KMS-11 (cell line): ENCODE measurements around the gene SGO1.

ENCODE experiments used
- H2AFZ ChIP-seq: fragments of 200-600 bp; sonication (generic); 2 replicates; pipeline ENCODE4 v1.6.1; 2016; ENCODE audit warnings: antibody characterized with exemption, mixed run types, low read depth
- H3K27ac ChIP-seq: fragments of 200-600 bp; sonication (generic); 2 replicates; pipeline ENCODE4 v1.6.1; 2016; ENCODE audit warnings: mild to moderate bottlenecking, mixed run types
- H3K27me3 ChIP-seq: fragments of 200-600 bp; sonication (generic); 2 replicates; pipeline ENCODE4 v1.6.1; 2017; ENCODE audit warnings: mild to moderate bottlenecking, low read depth, mixed run types, moderate library complexity; ENCODE audit not compliant: insufficient read depth
- H3K36me3 ChIP-seq: fragments of 200-600 bp; sonication (generic); 2 replicates; pipeline ENCODE4 v1.6.1; 2017; ENCODE audit warnings: mild to moderate bottlenecking, mixed run types; ENCODE audit not compliant: insufficient read depth
- H3K4me1 ChIP-seq: fragments of 200-600 bp; sonication (generic); 2 replicates; pipeline ENCODE4 v1.6.1; 2016; ENCODE audit warnings: mild to moderate bottlenecking, low read depth, mixed run types; ENCODE audit not compliant: poor library complexity, severe bottlenecking
- H3K4me2 ChIP-seq: fragments of 200-600 bp; sonication (generic); 2 replicates; pipeline ENCODE4 v1.7.0; 2016; ENCODE audit warnings: mild to moderate bottlenecking, mixed run types
- H3K4me3 ChIP-seq: fragments of 200-600 bp; sonication (generic); IDR thresholded peaks from 2 replicates; pipeline ENCODE4 v1.6.1; 2017; ENCODE audit warnings: low read depth, low read length, mixed read lengths; ENCODE audit not compliant: insufficient read depth
- H3K79me2 ChIP-seq: fragments of 200-600 bp; sonication (generic); 2 replicates; pipeline ENCODE4 v1.6.1; 2016; ENCODE audit warnings: low read depth, mixed run types; ENCODE audit not compliant: insufficient read depth
- H3K9ac ChIP-seq: fragments of 200-600 bp; sonication (generic); 2 replicates; pipeline ENCODE4 v1.6.1; 2016; ENCODE audit warnings: mild to moderate bottlenecking, mixed run types
- H4K20me1 ChIP-seq: fragments of 200-600 bp; sonication (generic); 2 replicates; pipeline ENCODE4 v1.6.1; 2016; ENCODE audit warnings: mild to moderate bottlenecking, mixed run types; ENCODE audit not compliant: insufficient read depth
- CTCF ChIP-seq: fragments of 200-600 bp; sonication (generic); conservative IDR thresholded peaks from 2 replicates; pipeline ENCODE4 v1.6.1; 2017; ENCODE audit warnings: low read depth, mild to moderate bottlenecking, antibody characterized with exemption, low read length, moderate library complexity, mixed read lengths

SGO1 gene

DNA sequence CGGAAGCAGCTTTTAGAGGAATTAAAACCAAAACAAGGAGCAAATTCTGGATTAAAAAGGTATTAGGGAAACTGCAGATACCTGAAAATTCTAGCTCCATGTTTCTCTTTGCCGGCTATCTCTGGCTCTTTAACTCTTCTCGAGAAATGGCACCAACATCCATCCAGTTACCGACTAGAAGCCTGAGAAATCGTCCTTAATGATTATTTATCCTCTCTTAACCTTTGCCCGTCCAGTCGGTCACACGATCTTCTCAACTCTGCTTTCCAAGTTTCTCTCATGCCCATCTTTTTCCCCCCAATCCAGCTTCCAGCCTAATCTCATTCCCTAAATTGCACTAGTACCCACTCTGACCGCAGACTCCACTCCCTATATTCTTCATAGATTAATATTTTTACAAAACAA lies 596 bp upstream of the SGO1 start:
- Histone ChIP-seq H4K20me1 (no peaks in the 10 kb centered on the region), H3K4me3 (no peak overlapping the region), H3K79me2 (peaks cover 25% of the 10 kb centered on the region), H3K9ac (peak overlapping the region; percentile 52; the same call in 1 of the 2 replicates), H3K36me3 (no peaks in the 10 kb centered on the region), H3K27me3 (no peaks in the 10 kb centered on the region), H2AFZ (peak overlapping the region; percentile 71; the same call in 1 of the 2 replicates), H3K4me2 (peak overlapping the region; percentile 84), H3K4me1 (peaks cover 17% of the 10 kb centered on the region), H3K27ac (peak overlapping the region; percentile 80)
- no peak for TF ChIP-seq CTCF

DNA sequence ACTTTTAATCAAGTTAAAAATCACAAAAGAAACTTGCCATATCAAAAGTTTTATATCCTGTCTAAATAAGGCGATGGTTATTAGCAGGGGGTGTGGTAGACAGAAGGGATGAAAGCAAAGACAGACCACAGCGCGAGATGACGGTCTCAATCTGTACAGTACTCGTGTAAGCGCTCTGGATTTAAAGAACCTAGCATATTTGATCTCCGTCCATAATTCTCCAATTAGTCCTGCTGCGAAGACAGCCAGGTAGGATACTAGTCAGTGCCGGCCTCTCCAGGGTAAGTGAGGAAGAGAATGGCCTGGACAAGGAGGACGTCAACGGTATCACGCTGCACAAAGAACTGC lies 701 bp downstream of the SGO1 start:
- peak overlapping the region; percentile 91 for H3K4me2 ChIP-seq
- peak overlapping the region; percentile 82; the same call in 1 of the 2 replicates for H3K9ac ChIP-seq
- H4K20me1 ChIP-seq, result no peaks in the 10 kb centered on the region
- TF ChIP-seq CTCF, result no peak
- no peaks in the 10 kb centered on the region for H3K27me3 ChIP-seq
- peaks cover 25% of the 10 kb centered on the region for H3K79me2 ChIP-seq
- H3K36me3 ChIP-seq, result no peaks in the 10 kb centered on the region
- H3K27ac ChIP-seq, result peak overlapping the region; percentile 80
- H3K4me1 ChIP-seq, result peaks cover 17% of the 10 kb centered on the region
- H3K4me3 ChIP-seq, result peak overlapping the region; percentile 31
- H2AFZ ChIP-seq, result peak overlapping the region; percentile 66

GRCh38 chr3:20182206-20182605 lies 3.8 kb downstream of the SGO1 start:
- Histone ChIP-seq H3K36me3 (no peaks in the 10 kb centered on the region), H3K27me3 (no peaks in the 10 kb centered on the region), H3K4me3 (no peak overlapping the region), H3K4me2 (no peak overlapping the region), H3K9ac (no peak overlapping the region), H3K4me1 (peaks cover 6% of the 10 kb centered on the region), H3K79me2 (peaks cover 25% of the 10 kb centered on the region), H4K20me1 (no peaks in the 10 kb centered on the region), H2AFZ (no peak overlapping the region), H3K27ac (no peak overlapping the region)
- no peak for TF ChIP-seq CTCF

DNA sequence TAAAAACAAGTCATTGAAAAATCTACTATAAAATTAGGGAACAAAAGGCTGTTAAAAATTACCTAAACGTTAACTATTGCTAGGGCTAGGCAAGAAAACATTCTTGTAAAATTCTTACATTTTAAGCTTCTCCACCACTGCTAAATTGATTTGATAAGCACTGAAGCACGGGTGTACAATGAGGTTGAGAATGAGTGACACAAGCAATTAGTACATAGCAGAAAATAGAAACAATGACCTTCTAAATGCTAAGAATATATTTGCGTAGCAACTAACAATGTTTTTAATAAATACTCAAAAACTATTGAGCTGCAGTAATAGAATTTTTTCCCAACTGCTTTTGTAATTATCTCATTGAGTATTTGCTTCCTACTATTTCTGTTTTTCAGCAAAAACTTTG lies 4.7 kb downstream of the SGO1 start:
- no peak for TF ChIP-seq CTCF

More for the DNA sequence above, 4.7 kb downstream of the SGO1 start:
- H3K27ac ChIP-seq, result no peak overlapping the region
- H3K4me1 ChIP-seq, result peaks cover 6% of the 10 kb centered on the region
- H2AFZ ChIP-seq, result no peak overlapping the region
- no peaks in the 10 kb centered on the region for H3K27me3 ChIP-seq
- no peak overlapping the region for H3K4me3 ChIP-seq
- peaks cover 25% of the 10 kb centered on the region for H3K79me2 ChIP-seq
- no peak overlapping the region for H3K4me2 ChIP-seq
- H4K20me1 ChIP-seq, result no peaks in the 10 kb centered on the region
- no peaks in the 10 kb centered on the region for H3K36me3 ChIP-seq
- H3K9ac ChIP-seq, result no peak overlapping the region
